ENCODE results near the gene PTCHD1.

Gene PTCHD1

DNA sequence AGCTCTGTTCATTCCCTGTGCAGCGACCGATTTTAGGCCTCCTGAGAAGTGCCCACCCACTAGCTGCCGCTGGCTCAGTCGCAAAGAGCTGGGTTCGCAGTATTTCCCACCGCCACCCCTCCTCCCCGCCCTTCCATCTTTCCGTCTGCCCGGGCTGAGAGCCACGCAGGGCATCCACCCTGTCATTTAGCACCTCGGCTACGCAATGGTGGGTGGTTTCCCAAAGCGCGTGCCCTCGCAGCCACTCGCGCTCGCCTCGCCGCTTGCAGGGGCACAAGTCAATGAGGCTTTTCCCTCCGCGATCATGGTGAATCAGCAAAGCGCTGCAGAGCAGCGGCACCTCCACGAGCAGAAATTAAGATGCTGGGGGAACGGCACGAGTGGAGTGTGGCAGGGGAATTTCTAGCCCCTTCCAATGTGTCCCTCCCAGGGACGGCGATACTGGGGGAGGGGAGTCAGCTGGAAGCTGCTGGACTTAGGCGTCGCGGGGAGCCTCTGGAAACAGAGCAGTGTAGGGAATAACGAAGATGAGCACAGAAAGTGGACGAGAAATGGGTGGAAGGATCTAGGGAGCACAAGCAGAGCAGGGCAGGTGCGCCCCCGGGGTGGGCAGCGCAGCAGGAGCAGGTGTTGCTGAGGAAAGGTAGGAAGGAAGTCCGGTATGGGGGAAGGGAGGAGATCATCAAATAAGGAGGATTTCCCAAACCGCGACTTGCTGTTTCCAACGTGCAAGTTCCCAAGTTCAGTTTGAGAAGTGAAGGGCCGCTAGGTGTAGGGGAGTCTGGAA, 2.4 kb upstream of the PTCHD1 start:
- in situ Hi-C loops (cut with HindIII; ENCODE audit: low pct_unique_long_range_greater_than_20kb, low sequenced_read_pairs): no loop called here
- no peak for TF ChIP-seq JUND (IDR thresholded peaks at IDR 0.05; ENCODE audit: low read depth)

GRCh38 chrX:23332888-23333821, 1.5 kb upstream of the PTCHD1 start:
- no peak for DNase-seq (ENCODE audit: low read depth in 1 of 2, low spot score in 1 of 2)
- no peak for TF ChIP-seq JUND (IDR thresholded peaks at IDR 0.05; ENCODE audit: low read depth)
- in situ Hi-C loops (cut with HindIII; ENCODE audit: low pct_unique_long_range_greater_than_20kb, low sequenced_read_pairs): no loop called here

More for the DNA sequence above, 2.4 kb upstream of the PTCHD1 start:
- DNase-seq (ENCODE audit: low read depth in 1 of 2, low spot score in 1 of 2): no peak

DNA sequence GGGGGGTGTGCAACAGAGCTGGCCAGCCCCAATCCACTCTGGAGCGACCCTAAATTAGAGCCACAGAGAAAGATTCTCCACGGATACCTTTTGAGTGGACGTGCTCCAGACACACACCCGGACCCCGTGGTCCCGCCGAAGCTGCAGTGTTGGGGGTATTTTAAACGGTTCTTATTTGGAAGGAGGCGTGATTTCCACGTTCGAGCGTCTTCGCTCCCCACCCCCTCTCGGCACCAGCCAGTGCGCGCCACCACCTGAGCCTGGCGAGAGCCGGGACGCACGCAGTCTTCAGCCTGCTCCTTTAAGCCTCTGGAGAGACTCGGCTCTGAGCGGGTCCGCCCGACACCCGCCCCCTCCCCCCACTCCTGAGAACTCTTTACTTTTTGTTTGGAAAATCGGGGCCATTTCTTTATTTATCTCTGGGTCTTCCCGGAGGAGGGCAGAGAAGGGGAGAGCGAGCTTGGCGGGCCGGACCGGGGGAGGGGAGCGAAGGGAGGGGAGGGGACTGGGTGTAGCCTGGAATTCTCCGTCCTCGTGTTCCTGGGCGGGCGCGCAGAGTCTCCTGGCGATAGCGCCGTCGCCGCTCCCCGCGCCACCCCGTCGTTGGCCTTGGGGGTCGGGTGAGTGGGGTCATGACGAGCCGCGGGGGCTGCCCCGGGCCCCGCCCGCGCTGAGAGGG, 668 bp upstream of the PTCHD1 start:
- in situ Hi-C loops (cut with HindIII; ENCODE audit: low pct_unique_long_range_greater_than_20kb, low sequenced_read_pairs): no loop called here
- DNase-seq (ENCODE audit: low read depth in 1 of 2, low spot score in 1 of 2): peak; percentile 39 to 67
- TF ChIP-seq JUND (IDR thresholded peaks at IDR 0.05; ENCODE audit: low read depth): no peak

GRCh38 chrX:23334521-23334847, 165 bp upstream of the PTCHD1 start:
- TF ChIP-seq JUND (IDR thresholded peaks at IDR 0.05; ENCODE audit: low read depth): no peak
- DNase-seq (ENCODE audit: low read depth in 1 of 2, low spot score in 1 of 2): no peak
- in situ Hi-C loops (cut with HindIII; ENCODE audit: low pct_unique_long_range_greater_than_20kb, low sequenced_read_pairs): no loop called here

DNA sequence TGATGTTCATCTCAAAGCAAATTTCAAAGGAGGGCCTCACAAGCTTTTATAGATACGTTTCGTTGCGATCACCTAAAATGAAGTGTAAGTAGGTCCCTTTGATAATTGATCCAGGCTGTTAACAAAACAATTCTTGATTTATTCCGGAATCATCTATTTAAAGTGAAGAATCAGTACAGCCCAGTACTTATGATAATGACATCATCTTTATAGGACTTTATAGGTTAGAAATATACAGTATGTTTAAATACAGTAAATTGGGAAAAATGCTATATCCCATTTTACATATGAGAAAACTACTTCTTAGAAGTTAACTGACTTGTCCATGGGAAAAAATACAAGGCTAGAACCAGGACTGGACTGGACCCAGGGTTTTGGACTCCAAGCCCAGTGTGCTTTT, 3.7 kb downstream of the PTCHD1 start:
- in situ Hi-C loops (cut with HindIII; ENCODE audit: low pct_unique_long_range_greater_than_20kb, low sequenced_read_pairs): no loop called here
- no peak for TF ChIP-seq JUND (IDR thresholded peaks at IDR 0.05; ENCODE audit: low read depth)
- DNase-seq (ENCODE audit: low read depth in 1 of 2, low spot score in 1 of 2): no peak

DNA sequence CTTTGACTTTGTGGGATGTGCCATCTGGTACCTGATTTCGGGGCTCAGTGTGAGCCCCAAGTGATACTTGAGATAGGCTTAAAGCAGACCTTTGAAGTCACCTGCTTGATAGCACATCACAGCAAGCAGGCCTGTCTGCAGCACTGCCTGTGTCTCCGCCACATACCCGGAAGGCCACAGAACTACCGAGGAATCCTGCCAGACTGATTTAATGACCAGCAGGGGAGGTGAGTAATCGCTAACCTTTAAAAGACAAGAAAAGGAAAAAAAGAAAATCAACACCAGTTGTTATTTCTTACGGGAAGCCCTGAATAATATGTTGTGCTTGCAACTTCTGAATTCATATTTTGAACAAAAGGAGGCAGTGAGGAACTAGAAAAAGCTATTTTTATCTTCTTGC, 6.8 kb downstream of the PTCHD1 start:
- no peak for TF ChIP-seq JUND (IDR thresholded peaks at IDR 0.05; ENCODE audit: low read depth)
- in situ Hi-C loops (cut with HindIII; ENCODE audit: low pct_unique_long_range_greater_than_20kb, low sequenced_read_pairs): no loop called here
- DNase-seq (ENCODE audit: low read depth in 1 of 2, low spot score in 1 of 2): no peak

GRCh38 chrX:23344238-23344903, 9.7 kb downstream of the PTCHD1 start:
- peak in 1 of 2 experiments; percentile 10 for DNase-seq (ENCODE audit: low read depth in 1 of 2, low spot score in 1 of 2)
- in situ Hi-C loops (cut with HindIII; ENCODE audit: low pct_unique_long_range_greater_than_20kb, low sequenced_read_pairs): no loop called here
- no peak for TF ChIP-seq JUND (IDR thresholded peaks at IDR 0.05; ENCODE audit: low read depth)

GRCh38 chrX:23344904-23345271, 10.2 kb downstream of the PTCHD1 start:
- DNase-seq (ENCODE audit: low read depth in 1 of 2, low spot score in 1 of 2): no peak
- no peak for TF ChIP-seq JUND (IDR thresholded peaks at IDR 0.05; ENCODE audit: low read depth)
- in situ Hi-C loops (cut with HindIII; ENCODE audit: low pct_unique_long_range_greater_than_20kb, low sequenced_read_pairs): no loop called here

- TF ChIP-seq JUND (IDR thresholded peaks at IDR 0.05; ENCODE audit: low read depth): no peak
- no peak for DNase-seq (ENCODE audit: low read depth in 1 of 2, low spot score in 1 of 2)
- in situ Hi-C loops (cut with HindIII; ENCODE audit: low pct_unique_long_range_greater_than_20kb, low sequenced_read_pairs): no loop called here
Measured at GRCh38 chrX:23356189-23356588, 21.5 kb downstream of the PTCHD1 start.

DNA sequence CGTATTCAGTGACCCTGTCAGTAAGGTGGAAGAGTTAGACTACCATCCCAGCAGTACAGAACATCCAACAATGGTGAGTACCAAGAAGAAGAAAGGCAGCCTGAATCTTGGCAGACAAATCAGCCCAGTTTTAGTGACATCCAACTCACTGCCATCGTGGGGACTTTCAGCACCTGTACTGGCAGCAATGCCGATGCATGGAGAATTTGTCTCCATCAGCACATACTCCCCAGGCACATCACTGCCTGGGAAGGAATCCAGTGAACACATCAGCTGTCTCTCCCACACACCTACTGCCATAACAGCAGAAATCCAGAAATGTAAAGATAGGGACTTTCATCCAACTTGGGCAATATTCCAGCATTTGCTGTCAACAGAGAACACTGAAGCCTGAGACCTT, 29.8 kb downstream of the PTCHD1 start:
- in situ Hi-C loops (cut with HindIII; ENCODE audit: low pct_unique_long_range_greater_than_20kb, low sequenced_read_pairs): no loop called here
- no peak for DNase-seq (ENCODE audit: low read depth in 1 of 2, low spot score in 1 of 2)
- no peak for TF ChIP-seq JUND (IDR thresholded peaks at IDR 0.05; ENCODE audit: low read depth)

DNA sequence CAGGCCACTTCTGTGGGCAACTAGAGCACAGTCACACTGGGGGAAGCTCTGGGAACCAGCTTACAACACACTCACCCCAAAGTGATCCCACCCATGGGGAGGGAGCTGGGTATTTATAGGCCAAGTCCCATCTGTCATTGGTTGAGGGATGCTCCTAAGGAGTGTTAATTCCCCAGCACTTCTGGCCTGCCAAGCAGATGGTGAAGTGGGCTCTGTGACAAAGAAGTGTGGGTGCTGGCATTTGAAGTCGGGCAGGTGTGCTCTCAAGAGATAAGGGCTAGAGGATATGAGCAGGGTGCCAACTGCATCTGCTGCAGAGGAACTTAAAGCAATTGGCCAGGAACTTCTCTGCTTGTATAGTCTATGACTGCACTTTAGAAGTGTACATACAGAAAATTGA, 30.9 kb downstream of the PTCHD1 start:
- no peak for DNase-seq (ENCODE audit: low read depth in 1 of 2, low spot score in 1 of 2)
- TF ChIP-seq JUND (IDR thresholded peaks at IDR 0.05; ENCODE audit: low read depth): no peak
- in situ Hi-C loops (cut with HindIII; ENCODE audit: low pct_unique_long_range_greater_than_20kb, low sequenced_read_pairs): no loop called here

GRCh38 chrX:23366914-23367313, 32.3 kb downstream of the PTCHD1 start:
- in situ Hi-C loops (cut with HindIII; ENCODE audit: low pct_unique_long_range_greater_than_20kb, low sequenced_read_pairs): no loop called here
- DNase-seq (ENCODE audit: low read depth in 1 of 2, low spot score in 1 of 2): no peak
- no peak for TF ChIP-seq JUND (IDR thresholded peaks at IDR 0.05; ENCODE audit: low read depth)
